Measurements from ENCODE around the gene POLR3H.
A peak's percentile ranks its signal among the peaks of the same experiment; 100 is the strongest.

Gene POLR3H

GRCh38 chr22:41505511-41506220, 38.6 kb downstream of the POLR3H start:
- peak; percentile 64 to 83 for DNase-seq
- TF ChIP-seq POLR2A (IDR thresholded peaks at IDR 0.05; ENCODE audit: low read length) (no peak), GATA1 (IDR thresholded peaks at IDR 0.05; ENCODE audit: low read depth, low read length) (no peak)

GRCh38 chr22:41504816-41505215, 39.5 kb downstream of the POLR3H start:
- TF ChIP-seq GATA1 (IDR thresholded peaks at IDR 0.05; ENCODE audit: low read depth, low read length) (no peak), POLR2A (IDR thresholded peaks at IDR 0.05; ENCODE audit: low read length) (no peak)
- DNase-seq = peak in 1 of 2 experiments; percentile 19

GRCh38 chr22:41504397-41504796, 39.9 kb downstream of the POLR3H start:
- peak in 1 of 2 experiments; percentile 20 for DNase-seq
- TF ChIP-seq GATA1 (IDR thresholded peaks at IDR 0.05; ENCODE audit: low read depth, low read length) (no peak), POLR2A (IDR thresholded peaks at IDR 0.05; ENCODE audit: low read length) (no peak)

GRCh38 chr22:41501209-41501608, 43.1 kb downstream of the POLR3H start:
- DNase-seq = peak; percentile 31 to 39
- TF ChIP-seq POLR2A (IDR thresholded peaks at IDR 0.05; ENCODE audit: low read length) (no peak), GATA1 (IDR thresholded peaks at IDR 0.05; ENCODE audit: low read depth, low read length) (no peak)

- no peak for TF ChIP-seq GATA1 (IDR thresholded peaks at IDR 0.05; ENCODE audit: low read depth, low read length)
- TF ChIP-seq POLR2A (IDR thresholded peaks at IDR 0.05; ENCODE audit: low read length) = no peak
- no peak for DNase-seq
Observed at GRCh38 chr22:41500303-41500702, 44.0 kb downstream of the POLR3H start.

GRCh38 chr22:41499624-41500280, 44.5 kb downstream of the POLR3H start:
- no peak for TF ChIP-seq POLR2A (IDR thresholded peaks at IDR 0.05; ENCODE audit: low read length)
- TF ChIP-seq GATA1 (IDR thresholded peaks at IDR 0.05; ENCODE audit: low read depth, low read length) = no peak
- DNase-seq = no peak

GRCh38 chr22:41498303-41498835, 45.9 kb downstream of the POLR3H start:
- DNase-seq = peak; percentile 52 to 56
- TF ChIP-seq POLR2A (IDR thresholded peaks at IDR 0.05; ENCODE audit: low read length) (no peak), GATA1 (IDR thresholded peaks at IDR 0.05; ENCODE audit: low read depth, low read length) (no peak)

- TF ChIP-seq POLR2A (IDR thresholded peaks at IDR 0.05; ENCODE audit: low read length) = no peak
- TF ChIP-seq GATA1 (IDR thresholded peaks at IDR 0.05; ENCODE audit: low read depth, low read length) = no peak
- DNase-seq = no peak
Observed at GRCh38 chr22:41491374-41492100, 52.7 kb downstream of the POLR3H start.

GRCh38 chr22:41488596-41489385, 55.5 kb downstream of the POLR3H start:
- TF ChIP-seq GATA1 (IDR thresholded peaks at IDR 0.05; ENCODE audit: low read depth, low read length) (no peak), POLR2A (IDR thresholded peaks at IDR 0.05; ENCODE audit: low read length) (no peak)
- no peak for DNase-seq

GRCh38 chr22:41488076-41488475, 56.2 kb downstream of the POLR3H start:
- no peak for TF ChIP-seq GATA1 (IDR thresholded peaks at IDR 0.05; ENCODE audit: low read depth, low read length)
- TF ChIP-seq POLR2A (IDR thresholded peaks at IDR 0.05; ENCODE audit: low read length) = no peak
- DNase-seq = no peak

GRCh38 chr22:41487037-41487935, 57.0 kb downstream of the POLR3H start:
- peak in 1 of 2 experiments; percentile 26 for DNase-seq
- TF ChIP-seq GATA1 (IDR thresholded peaks at IDR 0.05; ENCODE audit: low read depth, low read length) = no peak
- TF ChIP-seq POLR2A (IDR thresholded peaks at IDR 0.05; ENCODE audit: low read length) = no peak

GRCh38 chr22:41485033-41485432, 59.2 kb downstream of the POLR3H start:
- no peak for DNase-seq
- TF ChIP-seq GATA1 (IDR thresholded peaks at IDR 0.05; ENCODE audit: low read depth, low read length) (no peak), POLR2A (IDR thresholded peaks at IDR 0.05; ENCODE audit: low read length) (no peak)

All from erythroblast (primary cell).